WTC11 (cell line): ENCODE measurements around the gene SMAD3.

Experiments used
- CREB1 ChIP-seq: sonication (generic); formaldehyde crosslinking; IDR thresholded peaks from 2 replicates; pipeline ENCODE4 v1.8.0; 2023; ENCODE audit warnings: mild to moderate bottlenecking, missing genetic modification reagents
- CTCF ChIP-seq: fragments of 200-600 bp; IDR thresholded peaks from 2 replicates; pipeline ENCODE4 v1.8.0; 2022; ENCODE audit warnings: antibody characterized with exemption
- ERG ChIP-seq: fragments of 250-450 bp; sonication (Bioruptor Pico); IDR thresholded peaks from 2 replicates; pipeline ENCODE4 v1.8.0; 2021; ENCODE audit warnings: mild to moderate bottlenecking
- ETV6 ChIP-seq: sonication (generic); formaldehyde crosslinking; IDR thresholded peaks from 2 replicates; pipeline ENCODE4 v1.8.1; 2022; ENCODE audit warnings: mild to moderate bottlenecking, missing genetic modification reagents
- JUN ChIP-seq: sonication (generic); formaldehyde crosslinking; IDR thresholded peaks from 2 replicates; pipeline ENCODE4 v1.8.0; 2023; ENCODE audit warnings: mild to moderate bottlenecking, missing genetic modification reagents
- NFE2L1 ChIP-seq: sonication (generic); formaldehyde crosslinking; IDR thresholded peaks from 2 replicates; pipeline ENCODE4 v1.8.1; 2023; ENCODE audit warnings: missing genetic modification reagents
- NR3C1 ChIP-seq: sonication (generic); formaldehyde crosslinking; conservative IDR thresholded peaks from 2 replicates; pipeline ENCODE4 v1.8.1; 2023; ENCODE audit warnings: low read depth, mild to moderate bottlenecking, missing genetic modification reagents
- SMAD3 ChIP-seq: sonication (generic); formaldehyde crosslinking; IDR thresholded peaks from 2 replicates; pipeline ENCODE4 v1.8.0; 2022; ENCODE audit warnings: missing genetic modification reagents, mild to moderate bottlenecking, borderline replicate concordance
- SOX15 ChIP-seq: fragments of 250-450 bp; sonication (Bioruptor Pico); IDR thresholded peaks from 2 replicates; pipeline ENCODE4 v1.9.0; 2021; ENCODE audit warnings: mild to moderate bottlenecking
- SP1 ChIP-seq: sonication (generic); formaldehyde crosslinking; conservative IDR thresholded peaks from 2 replicates; pipeline ENCODE4 v1.8.1; 2022; ENCODE audit warnings: missing genetic modification reagents
- TEAD4 ChIP-seq: sonication (generic); formaldehyde crosslinking; IDR thresholded peaks from 2 replicates; pipeline ENCODE4 v1.8.0; 2022; ENCODE audit warnings: mild to moderate bottlenecking, missing genetic modification reagents
- ZSCAN18 ChIP-seq: fragments of 250-450 bp; sonication (Bioruptor Pico); IDR thresholded peaks from 2 replicates; pipeline ENCODE4 v2.1.2; 2022; ENCODE audit warnings: mild to moderate bottlenecking, moderate library complexity

- no peak for TF ChIP-seq CREB1
- TF ChIP-seq TEAD4 (CRISPR knock-in tag), result no peak
- TF ChIP-seq SMAD3, result no peak
- no peak for TF ChIP-seq CTCF
- no peak for TF ChIP-seq JUN (CRISPR knock-in tag)
- TF ChIP-seq NR3C1 (CRISPR knock-in tag), result no peak
- no peak for TF ChIP-seq ERG (CRISPR knock-in tag)
- TF ChIP-seq SP1, result no peak
- TF ChIP-seq ZSCAN18 (CRISPR knock-in tag), result no peak
- TF ChIP-seq ETV6 (CRISPR knock-in tag), result no peak
- TF ChIP-seq SOX15 (CRISPR knock-in tag), result no peak
- TF ChIP-seq NFE2L1 (CRISPR knock-in tag), result no peak
These were observed 129.0 kb downstream of the SMAD3 start for GRCh38 chr15:67194171-67195114.
